ENCODE results near the gene VWF.

The VWF gene

DNA sequence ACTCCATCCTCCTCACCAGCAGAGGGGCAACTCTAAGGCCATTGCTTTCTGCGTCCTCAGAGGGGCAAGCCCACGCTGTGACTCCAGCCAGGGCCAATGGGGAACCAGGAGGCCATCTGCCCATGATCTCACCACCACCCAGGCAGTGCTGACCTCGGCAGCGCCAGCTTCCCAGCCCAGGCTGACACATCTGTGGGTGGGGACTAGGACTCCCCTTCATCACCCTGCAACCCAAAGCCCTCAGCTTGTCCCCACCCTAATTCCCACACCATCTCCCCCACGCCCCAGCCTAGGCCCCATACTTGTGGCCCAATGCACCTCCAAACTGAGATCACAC, 58.6 kb downstream of the VWF start:
- DNase-seq (ENCODE audit: extremely low spot score): no peak
- POLR2A ChIA-PET: interaction anchor here (1.0 kb wide), 1 partner anchor 8 kb away, joined by 3 read pairs; no protein-coding TSS in a partner anchor
- CTCF ChIA-PET: interaction anchor here (1.3 to 1.4 kb wide), 2 partner anchors 213 to 222 kb away, joined by 3 to 5 read pairs; no protein-coding TSS in a partner anchor
- TF ChIP-seq SUZ12 (IDR thresholded peaks at IDR 0.05): no peak
- TF ChIP-seq NFRKB (IDR thresholded peaks at IDR 0.05): no peak
- no peak for TF ChIP-seq SP1 (IDR thresholded peaks at IDR 0.05)
- no peak for TF ChIP-seq CTBP1 (IDR thresholded peaks at IDR 0.05; ENCODE audit: borderline replicate concordance)
- no peak for TF ChIP-seq FOXM1 (IDR thresholded peaks at IDR 0.05; ENCODE audit: borderline replicate concordance)
- TF ChIP-seq ELF4 (IDR thresholded peaks at IDR 0.05): no peak
- TF ChIP-seq ZNF384 (IDR thresholded peaks at IDR 0.05): no peak
- no peak for TF ChIP-seq LEF1 (IDR thresholded peaks at IDR 0.05; ENCODE audit: borderline replicate concordance)

GRCh38 chr12:6065131-6065862, 59.2 kb downstream of the VWF start:
- no peak for DNase-seq (ENCODE audit: extremely low spot score)
- CTCF ChIA-PET: interaction anchor here (1.3 to 1.4 kb wide), 2 partner anchors 214 to 223 kb away, joined by 3 to 5 read pairs; no protein-coding TSS in a partner anchor
- POLR2A ChIA-PET: interaction anchor here (1.0 kb wide), 1 partner anchor 8 kb away, joined by 3 read pairs; no protein-coding TSS in a partner anchor
- no peak for TF ChIP-seq FOXM1 (IDR thresholded peaks at IDR 0.05; ENCODE audit: borderline replicate concordance)
- TF ChIP-seq SUZ12 (IDR thresholded peaks at IDR 0.05): no peak
- no peak for TF ChIP-seq L3MBTL2 (conservative IDR thresholded peaks at IDR 0.05)
- no peak for TF ChIP-seq BHLHE40 (IDR thresholded peaks at IDR 0.05; ENCODE audit: borderline replicate concordance)
- no peak for TF ChIP-seq FOXK2 (IDR thresholded peaks at IDR 0.05)
- no peak for TF ChIP-seq NFRKB (IDR thresholded peaks at IDR 0.05)
- no peak for TF ChIP-seq PKNOX1 (IDR thresholded peaks at IDR 0.05)
- no peak for TF ChIP-seq ARNT (IDR thresholded peaks at IDR 0.05)
- TF ChIP-seq SP1 (IDR thresholded peaks at IDR 0.05): no peak

GRCh38 chr12:6062757-6063735, 61.4 kb downstream of the VWF start:
- TF ChIP-seq FOXA1 (IDR thresholded peaks at IDR 0.05) (no peak), L3MBTL2 (conservative IDR thresholded peaks at IDR 0.05) (no peak), FOXK2 (IDR thresholded peaks at IDR 0.05) (no peak), ELF4 (IDR thresholded peaks at IDR 0.05) (no peak), ZNF384 (IDR thresholded peaks at IDR 0.05) (no peak), BHLHE40 (IDR thresholded peaks at IDR 0.05; ENCODE audit: borderline replicate concordance) (no peak), TARDBP (IDR thresholded peaks at IDR 0.05) (no peak), SUZ12 (IDR thresholded peaks at IDR 0.05) (no peak), NFRKB (IDR thresholded peaks at IDR 0.05) (no peak), CTBP1 (IDR thresholded peaks at IDR 0.05; ENCODE audit: borderline replicate concordance) (no peak), HDGF (IDR thresholded peaks at IDR 0.05; ENCODE audit: borderline replicate concordance) (no peak), LEF1 (IDR thresholded peaks at IDR 0.05; ENCODE audit: borderline replicate concordance) (no peak)
- ChIA-PET POLR2A (no interaction called here), CTCF (interaction anchor here (0.7 to 0.8 kb wide), 2 partner anchors 18 to 223 kb away, joined by 3 read pairs; no protein-coding TSS in a partner anchor)
- DNase-seq (ENCODE audit: extremely low spot score): peak; percentile 78

DNA sequence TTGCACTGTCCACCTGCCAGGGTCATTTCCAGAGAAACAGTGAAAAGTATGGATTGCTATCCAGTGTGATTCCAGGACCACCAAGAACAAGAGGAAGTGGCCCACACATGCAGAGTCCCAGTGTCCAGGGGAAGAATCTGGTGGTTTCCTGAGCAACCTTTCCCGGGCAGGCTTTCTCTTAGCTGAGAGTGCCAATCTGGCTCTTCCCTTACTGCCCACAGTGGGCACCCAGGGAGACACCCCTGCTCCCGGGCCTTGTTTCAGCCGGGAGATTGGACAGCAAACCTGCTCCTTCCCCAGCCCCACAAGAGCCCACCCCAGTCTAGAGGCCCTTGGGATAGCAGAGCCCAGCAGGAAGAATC, 62.1 kb downstream of the VWF start:
- TF ChIP-seq NFRKB (IDR thresholded peaks at IDR 0.05) (no peak), BHLHE40 (IDR thresholded peaks at IDR 0.05; ENCODE audit: borderline replicate concordance) (no peak), PKNOX1 (IDR thresholded peaks at IDR 0.05) (no peak), ELF4 (IDR thresholded peaks at IDR 0.05) (no peak), FOXA1 (IDR thresholded peaks at IDR 0.05) (no peak), ARNT (IDR thresholded peaks at IDR 0.05) (no peak), ZNF384 (IDR thresholded peaks at IDR 0.05) (no peak), L3MBTL2 (conservative IDR thresholded peaks at IDR 0.05) (no peak), CTBP1 (IDR thresholded peaks at IDR 0.05; ENCODE audit: borderline replicate concordance) (no peak), SUZ12 (IDR thresholded peaks at IDR 0.05) (no peak), SP1 (IDR thresholded peaks at IDR 0.05) (no peak), FOXK2 (IDR thresholded peaks at IDR 0.05) (no peak), FOXM1 (IDR thresholded peaks at IDR 0.05; ENCODE audit: borderline replicate concordance) (no peak), LEF1 (IDR thresholded peaks at IDR 0.05; ENCODE audit: borderline replicate concordance) (no peak)
- no peak for DNase-seq (ENCODE audit: extremely low spot score)
- ChIA-PET CTCF (no interaction called here), POLR2A (no interaction called here)

- TF ChIP-seq NFRKB (IDR thresholded peaks at IDR 0.05) (no peak), FOXA1 (IDR thresholded peaks at IDR 0.05) (no peak), FOXK2 (IDR thresholded peaks at IDR 0.05) (no peak), CTBP1 (IDR thresholded peaks at IDR 0.05; ENCODE audit: borderline replicate concordance) (no peak), HDGF (IDR thresholded peaks at IDR 0.05; ENCODE audit: borderline replicate concordance) (no peak), ARNT (IDR thresholded peaks at IDR 0.05) (no peak), SUZ12 (IDR thresholded peaks at IDR 0.05) (no peak), BHLHE40 (IDR thresholded peaks at IDR 0.05; ENCODE audit: borderline replicate concordance) (no peak), LEF1 (IDR thresholded peaks at IDR 0.05; ENCODE audit: borderline replicate concordance) (no peak), ZNF384 (IDR thresholded peaks at IDR 0.05) (no peak), ELF4 (IDR thresholded peaks at IDR 0.05) (no peak), TARDBP (IDR thresholded peaks at IDR 0.05) (no peak), PKNOX1 (IDR thresholded peaks at IDR 0.05) (no peak), FOXM1 (IDR thresholded peaks at IDR 0.05; ENCODE audit: borderline replicate concordance) (no peak), SP1 (IDR thresholded peaks at IDR 0.05) (no peak), L3MBTL2 (conservative IDR thresholded peaks at IDR 0.05) (no peak)
- DNase-seq (ENCODE audit: extremely low spot score): no peak
- ChIA-PET CTCF (interaction anchor here (0.6 kb wide), 2 partner anchors 100 to 218 kb away, joined by 3 read pairs; no protein-coding TSS in a partner anchor), POLR2A (no interaction called here)
Observed at GRCh38 chr12:6061660-6062059, 62.8 kb downstream of the VWF start.

All from HEK293T (cell line).